Measurements from ENCODE around the gene BMPER.

DNA sequence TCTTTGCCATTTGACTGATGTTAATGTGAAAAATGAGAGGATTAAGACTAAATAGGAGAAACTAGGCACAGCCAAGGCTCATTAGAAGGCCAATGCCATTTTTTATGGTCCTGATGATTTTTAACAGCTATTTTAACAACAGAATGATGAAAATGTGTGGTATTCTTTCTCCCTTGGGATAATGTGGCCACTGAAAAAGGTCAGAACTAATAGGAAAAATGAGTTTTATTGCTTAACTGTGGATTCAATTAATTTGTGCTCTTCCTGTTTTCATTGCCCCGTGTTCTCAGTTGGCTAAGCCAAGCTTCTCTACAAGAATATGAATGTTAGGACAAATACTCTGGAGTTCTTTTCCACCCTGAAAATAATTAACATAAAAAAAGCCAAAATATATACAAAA, 56.6 kb downstream of the BMPER start:
- TF ChIP-seq EZH2 (IDR thresholded peaks at IDR 0.05; ENCODE audit: insufficient read depth, poor library complexity, severe bottlenecking) (no peak), EZH2phosphoT487 (IDR thresholded peaks at IDR 0.05; ENCODE audit: insufficient read depth, low read depth) (peak; percentile 99)
